Mesenchymal stem cell (in vitro differentiated cells and primary cell): ENCODE data around the gene PNPLA3.
A peak's percentile ranks its signal among the peaks of the same experiment; 100 is the strongest.

ENCODE experiments used
- DNase-seq: peaks from one replicate; pipeline ENCODE4 v3.0.0-alpha.2; 2013
- H2AFZ ChIP-seq: one replicate; pipeline ENCODE4 v1.6.1; 2013; ENCODE audit warnings: low read depth, mild to moderate bottlenecking, control low read depth, inconsistent platforms, low read length, moderate library complexity
- H2AK5ac ChIP-seq: 2 replicates; pipeline ENCODE4 v1.6.1; 2013; ENCODE audit warnings: low read length, moderate library complexity, mild to moderate bottlenecking, inconsistent platforms; ENCODE audit not compliant: severe bottlenecking
- H2BK120ac ChIP-seq: one replicate; pipeline ENCODE4 v1.6.1; 2013; ENCODE audit warnings: low read depth, mild to moderate bottlenecking, inconsistent platforms, low read length, moderate library complexity
- H2BK12ac ChIP-seq, 2 experiments: one replicate each; pipeline ENCODE4 v1.6.1; 2013; ENCODE audit warnings: inconsistent platforms in 2 of 2, low read length in 2 of 2, mild to moderate bottlenecking in 2 of 2, moderate library complexity in 2 of 2, control low read depth in 1 of 2
- H2BK15ac ChIP-seq: one replicate; pipeline ENCODE4 v1.6.1; 2013; ENCODE audit warnings: mild to moderate bottlenecking, low read depth, inconsistent platforms; ENCODE audit not compliant: poor library complexity, severe bottlenecking
- H2BK5ac ChIP-seq: 2 replicates; pipeline ENCODE4 v1.6.1; 2013; ENCODE audit warnings: low read depth, mild to moderate bottlenecking, low read length, control low read depth, inconsistent platforms; ENCODE audit not compliant: poor library complexity, severe bottlenecking
- H3K14ac ChIP-seq, 2 experiments: one replicate each; pipeline ENCODE4 v1.6.1; 2013; ENCODE audit warnings: inconsistent platforms in 2 of 2, low read length in 2 of 2, control low read depth in 1 of 2, mild to moderate bottlenecking in 1 of 2, moderate library complexity in 1 of 2
- H3K18ac ChIP-seq, 2 experiments: one replicate each; pipeline ENCODE4 v1.6.1; 2013; ENCODE audit warnings: inconsistent platforms in 2 of 2, low read length in 2 of 2, control low read depth in 1 of 2, low read depth in 1 of 2, mild to moderate bottlenecking in 1 of 2
- H3K23ac ChIP-seq, 2 experiments: one replicate each; pipeline ENCODE4 v1.6.1; 2013; ENCODE audit warnings: inconsistent platforms in 2 of 2, low read length in 2 of 2, mild to moderate bottlenecking in 2 of 2, moderate library complexity in 2 of 2, control low read depth in 1 of 2
- H3K27ac ChIP-seq: 2 replicates; pipeline ENCODE4 v1.5.1; 2013; ENCODE audit warnings: mild to moderate bottlenecking, moderate library complexity, low read length, control low read depth, inconsistent platforms; ENCODE audit not compliant: poor library complexity, severe bottlenecking
- H3K27me3 ChIP-seq, 2 experiments: 2 replicates each; pipeline versions ENCODE4 v1.6.1 to v1.7.0; 2013; ENCODE audit warnings: low read length in 2 of 2, mild to moderate bottlenecking in 2 of 2, moderate library complexity in 2 of 2, control low read depth in 1 of 2, inconsistent platforms in 1 of 2; ENCODE audit not compliant: control insufficient read depth in 1 of 2, insufficient read depth in 1 of 2
- H3K36me3 ChIP-seq, 2 experiments: 2 replicates each; pipeline versions ENCODE4 v1.6.1 to v1.7.0; 2013; ENCODE audit warnings: low read length in 2 of 2, control low read depth in 1 of 2, inconsistent platforms in 1 of 2, low read depth in 1 of 2, mild to moderate bottlenecking in 1 of 2; ENCODE audit not compliant: insufficient read depth in 2 of 2, control insufficient read depth in 1 of 2
- H3K4ac ChIP-seq, 2 experiments: one replicate each; pipeline ENCODE4 v1.6.1; 2013; ENCODE audit warnings: inconsistent platforms in 2 of 2, low read length in 2 of 2, mild to moderate bottlenecking in 2 of 2, moderate library complexity in 2 of 2, control low read depth in 1 of 2, low read depth in 1 of 2
- H3K4me1 ChIP-seq: 2 replicates; pipeline ENCODE4 v1.6.1; 2013; ENCODE audit warnings: low read depth, low read length, control low read depth; ENCODE audit not compliant: control insufficient read depth, insufficient read depth
- H3K4me2 ChIP-seq: 2 replicates; pipeline ENCODE4 v1.6.1; 2013; ENCODE audit warnings: low read length, mild to moderate bottlenecking, inconsistent platforms; ENCODE audit not compliant: poor library complexity, severe bottlenecking
- H3K4me3 ChIP-seq, 2 experiments: 2 replicates each; pipeline versions ENCODE4 v1.5.1 to v1.7.0; 2013; ENCODE audit warnings: low read length in 2 of 2, mild to moderate bottlenecking in 2 of 2, control low read depth in 1 of 2, low read depth in 1 of 2; ENCODE audit not compliant: insufficient read depth in 1 of 2
- H3K79me1 ChIP-seq: replicated peaks from 2 replicates; pipeline ENCODE4 v1.6.1; 2013; ENCODE audit warnings: mild to moderate bottlenecking, control low read depth, low read length, inconsistent platforms; ENCODE audit not compliant: poor library complexity, severe bottlenecking
- H3K9ac ChIP-seq: 2 replicates; pipeline ENCODE4 v1.7.0; 2013; ENCODE audit warnings: mild to moderate bottlenecking, low read length, moderate library complexity
- H3K9me3 ChIP-seq: 2 replicates; pipeline ENCODE4 v1.7.0; 2013; ENCODE audit warnings: mild to moderate bottlenecking, low read length; ENCODE audit not compliant: control insufficient read depth
- H4K8ac ChIP-seq: one replicate; pipeline ENCODE4 v1.6.1; 2013; ENCODE audit warnings: inconsistent platforms, mild to moderate bottlenecking, low read length, moderate library complexity
- H4K91ac ChIP-seq: one replicate; pipeline ENCODE4 v1.6.1; 2013; ENCODE audit warnings: mild to moderate bottlenecking, low read length, inconsistent platforms
- WGBS: methylation state at CpG from one replicate; pipeline ENCODE4 v1.1.7; 2013; ENCODE audit warnings: mixed read lengths; 5-methylcytosine and 5-hydroxymethylcytosine counted together

The PNPLA3 gene

DNA sequence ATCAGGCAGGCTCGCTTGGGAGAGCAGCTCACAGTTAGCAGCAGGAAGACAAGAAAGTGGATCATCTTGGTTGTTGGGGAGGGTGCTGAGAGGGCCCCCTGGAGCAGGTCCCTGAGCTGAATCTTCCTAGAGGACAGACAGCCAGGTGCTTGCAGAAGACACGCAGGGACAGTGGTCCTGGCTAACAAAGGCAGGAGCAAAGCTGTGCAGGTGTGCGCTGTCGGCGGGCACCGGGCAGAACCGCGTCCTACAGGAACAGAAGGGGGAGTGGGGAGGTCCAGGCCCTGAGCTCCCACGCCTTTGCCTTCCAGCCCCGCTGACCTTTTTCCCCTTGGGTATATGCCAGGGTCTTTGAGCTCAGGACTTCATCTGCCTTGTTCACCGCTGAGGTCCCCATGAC, 70.4 kb downstream of the PNPLA3 start:
- no peak overlapping the region for H4K91ac ChIP-seq
- 86% methylated on average over 11 of the region's 11 CpGs for WGBS
- H3K27ac ChIP-seq = no peak overlapping the region
- no peak overlapping the region for H2BK12ac ChIP-seq
- H3K27me3 ChIP-seq = no peaks in the 10 kb centered on the region
- no peak overlapping the region for H3K18ac ChIP-seq
- H3K4me2 ChIP-seq = no peak overlapping the region
- no peak overlapping the region for H2BK15ac ChIP-seq
- no peak overlapping the region for H3K4me3 ChIP-seq
- peak overlapping the region; percentile 51 for H4K8ac ChIP-seq
- no peak overlapping the region for H2BK5ac ChIP-seq
- no peak overlapping the region for H2BK120ac ChIP-seq
- H3K36me3 ChIP-seq = peaks cover 81 to 91% of the 10 kb centered on the region in 2 experiments
- H3K4ac ChIP-seq = no peak overlapping the region
- no peak overlapping the region for H3K14ac ChIP-seq
- no peaks in the 10 kb centered on the region for H3K9me3 ChIP-seq
- peaks cover 38% of the 10 kb centered on the region for H3K79me1 ChIP-seq
- no peaks in the 10 kb centered on the region for H3K4me1 ChIP-seq
- H2AFZ ChIP-seq = no peak overlapping the region
- no peak overlapping the region for H3K9ac ChIP-seq
- no peak for DNase-seq
- H2AK5ac ChIP-seq = no peak overlapping the region
- no peak overlapping the region for H3K23ac ChIP-seq

DNA sequence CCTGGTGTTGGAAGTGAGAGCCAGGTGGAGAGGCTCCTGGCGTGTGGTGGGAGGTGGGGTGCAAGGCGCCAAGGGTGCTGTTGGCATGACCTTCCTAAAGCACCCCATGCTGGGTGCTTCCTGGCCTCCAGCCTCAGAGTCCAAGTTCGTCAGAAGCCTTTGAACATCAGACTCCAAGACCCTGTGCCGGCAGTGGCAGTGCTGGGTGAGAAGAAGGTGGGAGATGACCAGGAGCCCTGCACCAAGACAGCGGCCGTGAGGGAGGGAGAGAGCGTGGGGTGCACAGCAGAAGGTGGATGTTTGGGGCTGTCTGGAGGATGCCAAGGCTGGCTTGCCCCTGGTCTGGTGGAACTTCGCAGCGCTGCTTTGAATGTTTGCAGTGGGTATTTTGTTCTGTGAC, 70.8 kb downstream of the PNPLA3 start:
- WGBS = 83% methylated on average over 9 of the region's 9 CpGs
- no peak for DNase-seq
- Histone ChIP-seq H3K9ac (no peak overlapping the region), H3K27ac (no peak overlapping the region), H4K91ac (no peak overlapping the region), H2BK5ac (no peak overlapping the region), H3K4ac (no peak overlapping the region), H3K36me3 (peaks cover 83 to 93% of the 10 kb centered on the region in 2 experiments), H3K14ac (no peak overlapping the region), H3K4me1 (no peaks in the 10 kb centered on the region), H3K23ac (no peak overlapping the region), H2AFZ (no peak overlapping the region), H3K27me3 (no peaks in the 10 kb centered on the region), H3K4me2 (no peak overlapping the region), H2BK120ac (no peak overlapping the region), H2AK5ac (no peak overlapping the region), H2BK15ac (no peak overlapping the region), H3K4me3 (no peak overlapping the region), H3K9me3 (no peaks in the 10 kb centered on the region), H2BK12ac (no peak overlapping the region), H3K18ac (no peak overlapping the region), H3K79me1 (peaks cover 37% of the 10 kb centered on the region), H4K8ac (no peak overlapping the region)

DNA sequence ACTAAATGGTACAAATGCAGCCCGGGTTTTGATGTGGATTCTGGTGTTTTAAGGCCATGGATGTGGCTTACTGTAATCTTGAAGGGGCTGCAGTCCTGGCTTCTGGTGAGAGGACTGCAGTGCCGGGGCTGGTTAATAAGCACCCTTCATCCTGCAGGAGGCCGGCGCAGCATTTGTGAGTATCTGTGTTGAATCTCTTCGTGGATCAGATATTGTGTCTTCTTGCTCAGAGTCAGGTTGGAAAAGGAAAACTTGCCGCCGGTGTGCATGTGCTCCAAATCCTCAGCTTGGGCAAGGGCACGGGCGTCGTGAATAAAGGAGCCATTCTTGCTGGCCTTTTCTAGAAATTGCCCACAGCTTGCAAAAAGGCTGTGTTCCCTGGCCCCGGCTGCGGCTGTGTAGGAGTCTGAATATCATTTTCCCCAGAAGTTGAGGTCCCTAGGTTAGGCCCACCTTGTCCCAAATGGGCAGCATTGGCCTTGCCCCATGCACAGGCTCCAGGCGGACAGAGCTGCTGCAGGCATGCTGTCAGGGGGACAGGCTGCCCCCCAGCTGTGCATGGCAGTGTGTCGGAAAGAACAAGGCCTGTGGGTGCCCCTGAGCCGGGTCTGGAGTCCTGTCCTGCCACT, 71.6 kb downstream of the PNPLA3 start:
- Histone ChIP-seq H3K14ac (no peak overlapping the region), H3K4me1 (no peaks in the 10 kb centered on the region), H3K9me3 (no peaks in the 10 kb centered on the region), H3K79me1 (peaks cover 37% of the 10 kb centered on the region), H3K18ac (no peak overlapping the region), H2AK5ac (no peak overlapping the region), H3K4me2 (no peak overlapping the region), H3K4me3 (no peak overlapping the region), H3K9ac (no peak overlapping the region), H3K4ac (no peak overlapping the region), H2BK120ac (no peak overlapping the region), H3K27me3 (no peaks in the 10 kb centered on the region), H3K27ac (no peak overlapping the region), H3K36me3 (peaks cover 79 to 90% of the 10 kb centered on the region in 2 experiments), H4K8ac (no peak overlapping the region), H2AFZ (no peak overlapping the region), H2BK12ac (no peak overlapping the region), H2BK15ac (no peak overlapping the region), H2BK5ac (no peak overlapping the region), H4K91ac (no peak overlapping the region), H3K23ac (no peak overlapping the region)
- 96% methylated on average over 15 of the region's 15 CpGs for WGBS
- no peak for DNase-seq

DNA sequence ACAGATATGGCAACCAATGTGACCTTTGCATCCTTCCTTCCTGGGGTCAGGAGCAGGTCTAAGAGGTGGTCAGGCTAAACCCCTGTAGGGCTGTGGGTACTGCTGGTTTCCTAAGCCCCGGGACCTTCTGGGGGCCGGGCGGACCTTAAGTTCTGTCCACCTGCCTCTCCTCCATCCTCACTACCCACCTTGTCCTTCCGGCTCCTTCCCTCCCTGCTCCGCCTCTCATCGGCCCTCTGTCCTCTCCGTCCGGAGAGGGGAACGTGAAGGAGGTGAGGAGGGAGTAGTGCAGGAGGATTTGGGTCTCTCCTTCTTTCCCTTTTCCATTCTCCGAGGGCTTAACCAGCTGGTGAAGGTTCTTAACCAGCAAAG, 72.2 kb downstream of the PNPLA3 start:
- no peak overlapping the region for H3K4ac ChIP-seq
- no peak overlapping the region for H3K18ac ChIP-seq
- H3K9me3 ChIP-seq = no peaks in the 10 kb centered on the region
- H3K14ac ChIP-seq = no peak overlapping the region
- peaks cover 74 to 89% of the 10 kb centered on the region in 2 experiments for H3K36me3 ChIP-seq
- H2BK5ac ChIP-seq = no peak overlapping the region
- H2BK15ac ChIP-seq = no peak overlapping the region
- WGBS = 97% methylated on average over 4 of the region's 10 CpGs
- H4K8ac ChIP-seq = no peak overlapping the region
- no peak overlapping the region for H3K23ac ChIP-seq
- H3K4me3 ChIP-seq = peak overlapping the region in 1 of 2 experiments; percentile 20
- H2BK12ac ChIP-seq = no peak overlapping the region
- H2AK5ac ChIP-seq = no peak overlapping the region
- no peak overlapping the region for H2BK120ac ChIP-seq
- no peak for DNase-seq
- H2AFZ ChIP-seq = no peak overlapping the region
- no peak overlapping the region for H4K91ac ChIP-seq
- no peak overlapping the region for H3K9ac ChIP-seq
- no peak overlapping the region for H3K4me2 ChIP-seq
- H3K27me3 ChIP-seq = no peaks in the 10 kb centered on the region
- no peaks in the 10 kb centered on the region for H3K4me1 ChIP-seq
- H3K79me1 ChIP-seq = peaks cover 37% of the 10 kb centered on the region
- H3K27ac ChIP-seq = no peak overlapping the region
